Measurements from ENCODE around the gene WDR83. TPM values are rescaled to one million over a fixed set of nuclear protein-coding genes. Genes with fewer than 3 reads are reported as not detected.

The WDR83 gene
- total RNA-seq, 4 donors from 2014 or later, result 2.2 to 8.4 (median 3.7) TPM

- intact Hi-C loops (cut with DNase I; ENCODE audit: low total_unique reads) (no loop called here), in situ Hi-C loops (cut with MboI; ENCODE audit: low sequenced_read_pairs in 4 of 4) (no loop called here)
- ATAC-seq (no peak), DNase-seq (no peak)
- Histone ChIP-seq H3K4me1 (peaks cover 3 to 9% of the 10 kb centered on the region in 2 donors), H3K36me3 (no peaks in the 10 kb centered on the region), H3K4me3 (no peak overlapping the region), H3K27ac (no peak overlapping the region), H3K27me3 (no peaks in the 10 kb centered on the region), H3K9me3 (no peaks in the 10 kb centered on the region)
- TF ChIP-seq CTCF (IDR thresholded peaks at IDR 0.05 in 4 of 5, conservative IDR thresholded peaks at IDR 0.05 in 1 of 5) (no peak), POLR2A (IDR thresholded peaks at IDR 0.05) (no peak)
These were observed 20.1 kb upstream of the WDR83 start for GRCh38 chr19:12646551-12646950.

DNA sequence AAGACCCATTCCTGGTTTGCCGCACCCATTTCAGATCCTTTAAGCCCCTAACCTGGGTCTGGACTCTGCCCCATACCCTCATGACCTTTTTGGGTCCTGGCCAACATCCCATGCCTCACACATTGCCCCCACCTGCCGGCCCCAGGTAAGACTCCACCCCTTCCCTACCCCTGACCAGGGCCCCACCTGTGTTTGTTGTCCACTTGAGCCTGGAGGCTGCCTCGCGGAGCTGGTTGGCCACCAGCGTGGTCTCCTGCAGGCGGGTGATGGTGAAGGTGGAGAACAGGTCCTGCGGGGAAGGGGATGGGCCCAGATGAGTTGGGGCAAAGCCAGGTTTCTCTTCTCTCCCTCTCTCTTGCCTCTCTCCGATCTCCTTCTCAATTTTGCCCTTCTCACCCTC lies 19.6 kb upstream of the WDR83 start:
- in situ Hi-C loops (cut with MboI; ENCODE audit: low sequenced_read_pairs in 4 of 4), result no loop called here
- DNase-seq (no peak), ATAC-seq (no peak)
- Histone ChIP-seq H3K27ac (no peak overlapping the region), H3K4me3 (no peak overlapping the region), H3K4me1 (peaks cover 3 to 9% of the 10 kb centered on the region in 2 donors), H3K36me3 (no peaks in the 10 kb centered on the region), H3K27me3 (no peaks in the 10 kb centered on the region), H3K9me3 (no peaks in the 10 kb centered on the region)
- intact Hi-C loops (cut with DNase I; ENCODE audit: low total_unique reads), result no loop called here
- no peak for TF ChIP-seq POLR2A (IDR thresholded peaks at IDR 0.05)
- no peak for TF ChIP-seq CTCF (IDR thresholded peaks at IDR 0.05 in 4 of 5, conservative IDR thresholded peaks at IDR 0.05 in 1 of 5)

GRCh38 chr19:12647490-12648071 lies 19.0 kb upstream of the WDR83 start:
- ATAC-seq (peak; percentile 61 to 86), DNase-seq (peak; percentile 21 to 62)
- intact Hi-C loops (cut with DNase I; ENCODE audit: low total_unique reads), result no loop called here
- Histone ChIP-seq H3K27ac (no peak overlapping the region), H3K9me3 (no peaks in the 10 kb centered on the region), H3K27me3 (no peaks in the 10 kb centered on the region), H3K4me1 (peaks cover 3 to 9% of the 10 kb centered on the region in 2 donors), H3K36me3 (peaks cover 0 to 3% of the 10 kb centered on the region in 2 donors), H3K4me3 (peak overlapping the region; percentile 27 to 56 (median 48))
- TF ChIP-seq CTCF (IDR thresholded peaks at IDR 0.05 in 4 of 5, conservative IDR thresholded peaks at IDR 0.05 in 1 of 5), result no peak
- no peak for TF ChIP-seq POLR2A (IDR thresholded peaks at IDR 0.05)
- in situ Hi-C loops (cut with MboI; ENCODE audit: low sequenced_read_pairs in 4 of 4), result no loop called here

- H3K27me3 ChIP-seq, result no peaks in the 10 kb centered on the region
- peaks cover 0 to 4% of the 10 kb centered on the region in 2 donors for H3K36me3 ChIP-seq
- intact Hi-C loops (cut with DNase I; ENCODE audit: low total_unique reads) (no loop called here), in situ Hi-C loops (cut with MboI; ENCODE audit: low sequenced_read_pairs in 4 of 4) (no loop called here)
- H3K4me3 ChIP-seq, result peak overlapping the region; percentile 27 to 56 (median 48)
- TF ChIP-seq CTCF (IDR thresholded peaks at IDR 0.05 in 4 of 5, conservative IDR thresholded peaks at IDR 0.05 in 1 of 5), result peak in 1 of 5 experiments; percentile 11
- TF ChIP-seq POLR2A (IDR thresholded peaks at IDR 0.05), result no peak
- DNase-seq (no peak), ATAC-seq (no peak)
- peaks cover 3 to 9% of the 10 kb centered on the region in 2 donors for H3K4me1 ChIP-seq
- no peak overlapping the region for H3K27ac ChIP-seq
- H3K9me3 ChIP-seq, result no peaks in the 10 kb centered on the region
These were observed 18.5 kb upstream of the WDR83 start for GRCh38 chr19:12648088-12648487.

DNA sequence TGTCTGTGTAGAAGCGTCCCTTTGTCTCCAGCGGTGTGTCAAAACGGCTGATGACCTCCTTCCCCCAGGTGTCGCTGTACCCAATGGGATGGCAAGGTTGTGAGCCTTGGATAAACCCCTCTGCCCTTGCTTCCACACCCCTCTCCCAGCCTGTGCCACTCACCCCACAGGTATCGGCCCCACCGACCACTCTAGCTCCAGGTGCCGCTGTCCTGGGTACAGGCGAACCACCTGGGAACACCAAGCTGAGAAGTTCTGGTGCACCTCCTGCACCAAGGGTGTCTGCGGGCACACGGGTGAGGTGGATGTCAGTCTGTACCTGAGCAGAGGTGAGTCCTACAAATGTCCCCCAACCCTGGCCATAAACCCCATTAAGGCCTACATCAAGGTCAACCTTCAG lies 16.7 kb upstream of the WDR83 start:
- DNase-seq (no peak), ATAC-seq (no peak)
- Histone ChIP-seq H3K36me3 (peaks cover 0 to 14% of the 10 kb centered on the region in 2 donors), H3K9me3 (no peaks in the 10 kb centered on the region), H3K27me3 (no peaks in the 10 kb centered on the region), H3K4me3 (no peak overlapping the region), H3K27ac (no peak overlapping the region), H3K4me1 (peaks cover 3 to 9% of the 10 kb centered on the region in 2 donors)
- TF ChIP-seq CTCF (IDR thresholded peaks at IDR 0.05 in 4 of 5, conservative IDR thresholded peaks at IDR 0.05 in 1 of 5), result no peak
- TF ChIP-seq POLR2A (IDR thresholded peaks at IDR 0.05), result no peak
- intact Hi-C loops (cut with DNase I; ENCODE audit: low total_unique reads) (no loop called here), in situ Hi-C loops (cut with MboI; ENCODE audit: low sequenced_read_pairs in 4 of 4) (no loop called here)

Data from gastrocnemius medialis (tissue), 4 donors.